WTC11 (cell line): ENCODE data around the gene XPR1. TPM values are rescaled to one million over a fixed set of nuclear protein-coding genes. Genes with fewer than 3 reads are reported as not detected.

Experiments used
- ATAC-seq: fragments of 200-7000 bp; cut with Tn5 transposase; 2 replicates; pipeline ENCODE4 v1.10.0; 2021; ENCODE audit warnings: mild to moderate bottlenecking, moderate library complexity
- CTCF ChIA-PET: fragments of 300-600 bp; sonication (Branson Sonifier 250); formaldehyde crosslinking; loops from one replicate; lab custom pipeline; 2021; ENCODE audit warnings: antibody characterized with exemption; lab: Charles Lee
- POLR2A ChIA-PET: fragments of 350-600 bp; sonication (Branson Sonifier 250); formaldehyde crosslinking; loops from one replicate; lab custom pipeline; 2021; ENCODE audit warnings: antibody characterized with exemption; lab: Charles Lee
- DNase-seq: peaks from one replicate; pipeline ENCODE4 v3.0.0; 2021; ENCODE audit warnings: low spot score
- H3K27ac Mint-ChIP-seq: 2 replicates; pipeline ENCODE4 v1.8.0; 2021; ENCODE audit warnings: mixed read lengths
- H3K27me3 Mint-ChIP-seq: 2 replicates; pipeline ENCODE4 v1.8.0; 2021; ENCODE audit warnings: low read depth, mild to moderate bottlenecking, moderate library complexity, mixed read lengths
- H3K36me3 Mint-ChIP-seq: 2 replicates; pipeline ENCODE4 v1.8.0; 2021; ENCODE audit warnings: mixed read lengths
- H3K4me1 Mint-ChIP-seq: 2 replicates; pipeline ENCODE4 v1.8.0; 2022; ENCODE audit warnings: mixed read lengths
- H3K4me3 Mint-ChIP-seq: 2 replicates; pipeline ENCODE4 v1.8.0; 2021; ENCODE audit warnings: mild to moderate bottlenecking, moderate library complexity, mixed read lengths
- H3K9me3 Mint-ChIP-seq: 2 replicates; pipeline ENCODE4 v1.8.0; 2021; ENCODE audit warnings: mixed read lengths
- ETV6 ChIP-seq: sonication (generic); formaldehyde crosslinking; IDR thresholded peaks from 2 replicates; pipeline ENCODE4 v1.8.1; 2022; ENCODE audit warnings: mild to moderate bottlenecking, missing genetic modification reagents
- FOXJ3 ChIP-seq: sonication (generic); formaldehyde crosslinking; IDR thresholded peaks from 2 replicates; pipeline ENCODE4 v1.9.0; 2021; ENCODE audit warnings: missing genetic modification reagents, mild to moderate bottlenecking, borderline replicate concordance
- FOXK1 ChIP-seq: sonication (generic); formaldehyde crosslinking; IDR thresholded peaks from 2 replicates; pipeline ENCODE4 v1.8.0; 2022; ENCODE audit warnings: mild to moderate bottlenecking, moderate library complexity, missing genetic modification reagents
- KAT7 ChIP-seq: sonication (generic); formaldehyde crosslinking; IDR thresholded peaks from 2 replicates; pipeline ENCODE4 v1.8.1; 2023; ENCODE audit warnings: missing genetic modification reagents, mild to moderate bottlenecking, borderline replicate concordance
- MYBL2 ChIP-seq: sonication (generic); formaldehyde crosslinking; IDR thresholded peaks from 2 replicates; pipeline ENCODE4 v1.8.1; 2023; ENCODE audit warnings: mild to moderate bottlenecking, moderate library complexity, missing genetic modification reagents
- NFE2L1 ChIP-seq: sonication (generic); formaldehyde crosslinking; IDR thresholded peaks from 2 replicates; pipeline ENCODE4 v1.8.1; 2023; ENCODE audit warnings: missing genetic modification reagents
- NR1H2 ChIP-seq: sonication (generic); formaldehyde crosslinking; IDR thresholded peaks from 2 replicates; pipeline ENCODE4 v1.9.0; 2021; ENCODE audit warnings: mild to moderate bottlenecking, moderate library complexity, missing genetic modification reagents
- OVOL2 ChIP-seq: fragments of 250-450 bp; sonication (Bioruptor Pico); IDR thresholded peaks from 2 replicates; pipeline ENCODE4 v1.9.0; 2021; ENCODE audit warnings: mild to moderate bottlenecking, borderline replicate concordance
- SP1 ChIP-seq: sonication (generic); formaldehyde crosslinking; conservative IDR thresholded peaks from 2 replicates; pipeline ENCODE4 v1.8.1; 2022; ENCODE audit warnings: missing genetic modification reagents
- ZNF138 ChIP-seq: sonication (generic); formaldehyde crosslinking; conservative IDR thresholded peaks from 2 replicates; pipeline ENCODE4 v1.8.1; 2022; ENCODE audit warnings: mild to moderate bottlenecking, moderate library complexity, missing genetic modification reagents
- ZNF232 ChIP-seq: sonication (generic); formaldehyde crosslinking; IDR thresholded peaks from 2 replicates; pipeline ENCODE4 v1.8.0; 2022; ENCODE audit warnings: mild to moderate bottlenecking, missing genetic modification reagents
- ZNF263 ChIP-seq: sonication (generic); formaldehyde crosslinking; IDR thresholded peaks from 2 replicates; pipeline ENCODE4 v1.8.1; 2022; ENCODE audit warnings: low read depth, mild to moderate bottlenecking, moderate library complexity, missing genetic modification reagents
- ZNF671 ChIP-seq: fragments of 250-450 bp; sonication (Bioruptor Pico); IDR thresholded peaks from 2 replicates; pipeline ENCODE4 v1.8.0; 2021; ENCODE audit warnings: mild to moderate bottlenecking
- total RNA-seq: library from RNA; stranded (reverse); gene quantifications from 3 replicates; pipeline ENCODE4 v1.2.3, GENCODE V29; 2021
- TF ChIP-seq, protein P1 (sequence below): sonication (generic); formaldehyde crosslinking; IDR thresholded peaks from 2 replicates; pipeline ENCODE4 v1.8.0; 2022; ENCODE audit warnings: missing genetic modification reagents
- TF ChIP-seq, protein P2 (sequence below): fragments of 250-450 bp; sonication (Bioruptor Pico); IDR thresholded peaks from 2 replicates; pipeline ENCODE4 v1.9.0; 2021; ENCODE audit warnings: mild to moderate bottlenecking
- TF ChIP-seq, protein P3 (sequence below): sonication (generic); formaldehyde crosslinking; IDR thresholded peaks from 2 replicates; pipeline ENCODE4 v1.8.0; 2023; ENCODE audit warnings: missing genetic modification reagents
- TF ChIP-seq, protein P4 (sequence below): sonication (generic); formaldehyde crosslinking; IDR thresholded peaks from 2 replicates; pipeline ENCODE4 v1.8.0; 2023; ENCODE audit warnings: missing genetic modification reagents, mild to moderate bottlenecking, borderline replicate concordance

XPR1 gene
- total RNA-seq, 1 experiment from 2014 or later, result 34.6 TPM

DNA sequence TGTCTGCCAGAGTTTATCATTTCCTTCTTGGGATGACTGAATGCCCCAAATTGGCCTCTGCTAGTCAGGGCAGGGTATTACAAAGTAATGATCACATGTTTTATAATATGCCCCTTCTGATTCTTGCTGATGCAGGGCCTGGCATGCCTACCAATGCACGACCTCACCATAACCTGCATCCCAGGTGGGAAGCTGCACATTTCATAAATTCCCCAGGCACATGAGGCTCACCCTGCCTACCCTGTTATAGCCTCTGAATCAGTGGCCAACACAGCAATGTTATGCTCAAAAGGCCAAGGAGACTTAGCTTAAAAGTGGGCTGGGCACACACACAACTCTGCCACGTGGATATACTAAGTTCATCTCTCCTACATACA is 28.0 kb upstream of the XPR1 start:
- TF ChIP-seq FOXK1 (CRISPR knock-in tag), result no peak
- no peak for TF ChIP-seq ZNF138 (CRISPR knock-in tag)
- TF ChIP-seq, protein P1, sequence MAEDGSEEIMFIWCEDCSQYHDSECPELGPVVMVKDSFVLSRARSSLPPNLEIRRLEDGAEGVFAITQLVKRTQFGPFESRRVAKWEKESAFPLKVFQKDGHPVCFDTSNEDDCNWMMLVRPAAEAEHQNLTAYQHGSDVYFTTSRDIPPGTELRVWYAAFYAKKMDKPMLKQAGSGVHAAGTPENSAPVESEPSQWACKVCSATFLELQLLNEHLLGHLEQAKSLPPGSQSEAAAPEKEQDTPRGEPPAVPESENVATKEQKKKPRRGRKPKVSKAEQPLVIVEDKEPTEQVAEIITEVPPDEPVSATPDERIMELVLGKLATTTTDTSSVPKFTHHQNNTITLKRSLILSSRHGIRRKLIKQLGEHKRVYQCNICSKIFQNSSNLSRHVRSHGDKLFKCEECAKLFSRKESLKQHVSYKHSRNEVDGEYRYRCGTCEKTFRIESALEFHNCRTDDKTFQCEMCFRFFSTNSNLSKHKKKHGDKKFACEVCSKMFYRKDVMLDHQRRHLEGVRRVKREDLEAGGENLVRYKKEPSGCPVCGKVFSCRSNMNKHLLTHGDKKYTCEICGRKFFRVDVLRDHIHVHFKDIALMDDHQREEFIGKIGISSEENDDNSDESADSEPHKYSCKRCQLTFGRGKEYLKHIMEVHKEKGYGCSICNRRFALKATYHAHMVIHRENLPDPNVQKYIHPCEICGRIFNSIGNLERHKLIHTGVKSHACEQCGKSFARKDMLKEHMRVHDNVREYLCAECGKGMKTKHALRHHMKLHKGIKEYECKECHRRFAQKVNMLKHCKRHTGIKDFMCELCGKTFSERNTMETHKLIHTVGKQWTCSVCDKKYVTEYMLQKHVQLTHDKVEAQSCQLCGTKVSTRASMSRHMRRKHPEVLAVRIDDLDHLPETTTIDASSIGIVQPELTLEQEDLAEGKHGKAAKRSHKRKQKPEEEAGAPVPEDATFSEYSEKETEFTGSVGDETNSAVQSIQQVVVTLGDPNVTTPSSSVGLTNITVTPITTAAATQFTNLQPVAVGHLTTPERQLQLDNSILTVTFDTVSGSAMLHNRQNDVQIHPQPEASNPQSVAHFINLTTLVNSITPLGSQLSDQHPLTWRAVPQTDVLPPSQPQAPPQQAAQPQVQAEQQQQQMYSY (CRISPR knock-in tag), result no peak
- no peak for TF ChIP-seq ZNF671 (CRISPR knock-in tag)
- ChIA-PET CTCF (no interaction called here), POLR2A (no interaction called here)
- Mint-ChIP-seq H3K4me1 (no peaks in the 10 kb centered on the region), H3K9me3 (no peaks in the 10 kb centered on the region), H3K4me3 (no peak overlapping the region), H3K27me3 (no peaks in the 10 kb centered on the region), H3K36me3 (no peaks in the 10 kb centered on the region), H3K27ac (no peak overlapping the region)
- no peak for ATAC-seq
- DNase-seq, result no peak

DNA sequence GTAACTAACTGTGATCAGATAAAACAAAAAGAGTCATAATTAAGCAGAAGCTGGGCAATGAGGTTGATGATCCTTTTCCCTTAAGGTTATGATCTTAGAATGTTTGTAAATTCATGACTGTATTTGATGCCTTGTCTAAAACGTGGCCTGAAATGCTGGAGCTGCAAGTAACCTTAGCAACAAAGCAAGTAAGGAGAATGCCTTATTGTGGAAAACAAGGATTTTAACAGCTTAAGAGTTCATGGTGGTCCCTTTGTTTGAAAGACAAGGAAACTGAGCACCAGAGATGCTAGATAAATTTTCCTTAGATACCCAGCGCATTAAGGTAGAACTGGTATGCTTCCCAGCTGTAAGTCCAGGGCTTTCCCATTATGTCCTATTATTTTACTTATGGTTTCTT is 25.7 kb upstream of the XPR1 start:
- H3K27ac Mint-ChIP-seq, result no peak overlapping the region

More for the DNA sequence above, 25.7 kb upstream of the XPR1 start:
- H3K36me3 Mint-ChIP-seq, result no peaks in the 10 kb centered on the region
- peaks cover 9% of the 10 kb centered on the region for H3K4me1 Mint-ChIP-seq
- ChIA-PET POLR2A (interaction anchor here (0.6 kb wide), 1 partner anchor 924 kb away, joined by 3 read pairs; no protein-coding TSS in a partner anchor), CTCF (no interaction called here)
- no peaks in the 10 kb centered on the region for H3K9me3 Mint-ChIP-seq
- TF ChIP-seq ZNF232, result no peak
- no peak for TF ChIP-seq OVOL2 (CRISPR knock-in tag)
- no peak for TF ChIP-seq KAT7
- no peak for TF ChIP-seq FOXJ3 (CRISPR knock-in tag)
- no peak for TF ChIP-seq NR1H2 (CRISPR knock-in tag)
- no peak for TF ChIP-seq ZNF263 (CRISPR knock-in tag)
- TF ChIP-seq ETV6 (CRISPR knock-in tag), result no peak
- no peak for TF ChIP-seq SP1 (CRISPR knock-in tag)
- TF ChIP-seq, protein P2, sequence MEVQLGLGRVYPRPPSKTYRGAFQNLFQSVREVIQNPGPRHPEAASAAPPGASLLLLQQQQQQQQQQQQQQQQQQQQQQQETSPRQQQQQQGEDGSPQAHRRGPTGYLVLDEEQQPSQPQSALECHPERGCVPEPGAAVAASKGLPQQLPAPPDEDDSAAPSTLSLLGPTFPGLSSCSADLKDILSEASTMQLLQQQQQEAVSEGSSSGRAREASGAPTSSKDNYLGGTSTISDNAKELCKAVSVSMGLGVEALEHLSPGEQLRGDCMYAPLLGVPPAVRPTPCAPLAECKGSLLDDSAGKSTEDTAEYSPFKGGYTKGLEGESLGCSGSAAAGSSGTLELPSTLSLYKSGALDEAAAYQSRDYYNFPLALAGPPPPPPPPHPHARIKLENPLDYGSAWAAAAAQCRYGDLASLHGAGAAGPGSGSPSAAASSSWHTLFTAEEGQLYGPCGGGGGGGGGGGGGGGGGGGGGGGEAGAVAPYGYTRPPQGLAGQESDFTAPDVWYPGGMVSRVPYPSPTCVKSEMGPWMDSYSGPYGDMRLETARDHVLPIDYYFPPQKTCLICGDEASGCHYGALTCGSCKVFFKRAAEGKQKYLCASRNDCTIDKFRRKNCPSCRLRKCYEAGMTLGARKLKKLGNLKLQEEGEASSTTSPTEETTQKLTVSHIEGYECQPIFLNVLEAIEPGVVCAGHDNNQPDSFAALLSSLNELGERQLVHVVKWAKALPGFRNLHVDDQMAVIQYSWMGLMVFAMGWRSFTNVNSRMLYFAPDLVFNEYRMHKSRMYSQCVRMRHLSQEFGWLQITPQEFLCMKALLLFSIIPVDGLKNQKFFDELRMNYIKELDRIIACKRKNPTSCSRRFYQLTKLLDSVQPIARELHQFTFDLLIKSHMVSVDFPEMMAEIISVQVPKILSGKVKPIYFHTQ (CRISPR knock-in tag), result no peak
- no peak for TF ChIP-seq NFE2L1 (CRISPR knock-in tag)
- TF ChIP-seq, protein P3, sequence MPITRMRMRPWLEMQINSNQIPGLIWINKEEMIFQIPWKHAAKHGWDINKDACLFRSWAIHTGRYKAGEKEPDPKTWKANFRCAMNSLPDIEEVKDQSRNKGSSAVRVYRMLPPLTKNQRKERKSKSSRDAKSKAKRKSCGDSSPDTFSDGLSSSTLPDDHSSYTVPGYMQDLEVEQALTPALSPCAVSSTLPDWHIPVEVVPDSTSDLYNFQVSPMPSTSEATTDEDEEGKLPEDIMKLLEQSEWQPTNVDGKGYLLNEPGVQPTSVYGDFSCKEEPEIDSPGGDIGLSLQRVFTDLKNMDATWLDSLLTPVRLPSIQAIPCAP (CRISPR knock-in tag), result no peak
- TF ChIP-seq MYBL2, result no peak
- TF ChIP-seq, protein P4, sequence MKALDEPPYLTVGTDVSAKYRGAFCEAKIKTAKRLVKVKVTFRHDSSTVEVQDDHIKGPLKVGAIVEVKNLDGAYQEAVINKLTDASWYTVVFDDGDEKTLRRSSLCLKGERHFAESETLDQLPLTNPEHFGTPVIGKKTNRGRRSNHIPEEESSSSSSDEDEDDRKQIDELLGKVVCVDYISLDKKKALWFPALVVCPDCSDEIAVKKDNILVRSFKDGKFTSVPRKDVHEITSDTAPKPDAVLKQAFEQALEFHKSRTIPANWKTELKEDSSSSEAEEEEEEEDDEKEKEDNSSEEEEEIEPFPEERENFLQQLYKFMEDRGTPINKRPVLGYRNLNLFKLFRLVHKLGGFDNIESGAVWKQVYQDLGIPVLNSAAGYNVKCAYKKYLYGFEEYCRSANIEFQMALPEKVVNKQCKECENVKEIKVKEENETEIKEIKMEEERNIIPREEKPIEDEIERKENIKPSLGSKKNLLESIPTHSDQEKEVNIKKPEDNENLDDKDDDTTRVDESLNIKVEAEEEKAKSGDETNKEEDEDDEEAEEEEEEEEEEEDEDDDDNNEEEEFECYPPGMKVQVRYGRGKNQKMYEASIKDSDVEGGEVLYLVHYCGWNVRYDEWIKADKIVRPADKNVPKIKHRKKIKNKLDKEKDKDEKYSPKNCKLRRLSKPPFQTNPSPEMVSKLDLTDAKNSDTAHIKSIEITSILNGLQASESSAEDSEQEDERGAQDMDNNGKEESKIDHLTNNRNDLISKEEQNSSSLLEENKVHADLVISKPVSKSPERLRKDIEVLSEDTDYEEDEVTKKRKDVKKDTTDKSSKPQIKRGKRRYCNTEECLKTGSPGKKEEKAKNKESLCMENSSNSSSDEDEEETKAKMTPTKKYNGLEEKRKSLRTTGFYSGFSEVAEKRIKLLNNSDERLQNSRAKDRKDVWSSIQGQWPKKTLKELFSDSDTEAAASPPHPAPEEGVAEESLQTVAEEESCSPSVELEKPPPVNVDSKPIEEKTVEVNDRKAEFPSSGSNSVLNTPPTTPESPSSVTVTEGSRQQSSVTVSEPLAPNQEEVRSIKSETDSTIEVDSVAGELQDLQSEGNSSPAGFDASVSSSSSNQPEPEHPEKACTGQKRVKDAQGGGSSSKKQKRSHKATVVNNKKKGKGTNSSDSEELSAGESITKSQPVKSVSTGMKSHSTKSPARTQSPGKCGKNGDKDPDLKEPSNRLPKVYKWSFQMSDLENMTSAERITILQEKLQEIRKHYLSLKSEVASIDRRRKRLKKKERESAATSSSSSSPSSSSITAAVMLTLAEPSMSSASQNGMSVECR (CRISPR knock-in tag), result no peak
- ATAC-seq (no peak), DNase-seq (no peak)
- no peaks in the 10 kb centered on the region for H3K27me3 Mint-ChIP-seq
- H3K4me3 Mint-ChIP-seq, result no peak overlapping the region
